GM12891 (cell line): ENCODE data around the gene GMEB2.

ENCODE experiments used
- DNase-seq: peaks from one replicate; pipeline ENCODE4 v3.0.0; 2011; ENCODE audit warnings: low spot score; ENCODE audit not compliant: insufficient read length
- FAIRE-seq: peaks from 2 replicates; lab custom pipeline; 2011; peaks lifted over from hg19 to GRCh38; lab: Jason Lieb, UNC
- PAX5 ChIP-seq: IDR thresholded peaks from 2 replicates; pipeline ENCODE4 v1.6.1; 2011; ENCODE audit warnings: low read length, moderate library complexity, mild to moderate bottlenecking; ENCODE audit not compliant: insufficient read depth, severe bottlenecking
- POLR2A ChIP-seq: IDR thresholded peaks from 2 replicates; pipeline ENCODE4 v1.6.1; 2011; ENCODE audit warnings: low read depth, low read length, control low read depth
- POLR2AphosphoS5 ChIP-seq: IDR thresholded peaks from 2 replicates; pipeline ENCODE4 v1.6.1; 2011; ENCODE audit warnings: low read depth, low read length, control low read depth
- POU2F2 ChIP-seq: IDR thresholded peaks from 2 replicates; pipeline ENCODE4 v1.6.1; 2011; ENCODE audit warnings: low read depth, mild to moderate bottlenecking, control low read depth, low read length, moderate library complexity
- SPI1 ChIP-seq: IDR thresholded peaks from 2 replicates; pipeline ENCODE4 v1.6.1; 2011; ENCODE audit warnings: low read depth, low read length, control low read depth
- TAF1 ChIP-seq: IDR thresholded peaks from 2 replicates; pipeline ENCODE4 v1.6.1; 2011; ENCODE audit warnings: low read depth, low read length, control low read depth

Gene GMEB2

DNA sequence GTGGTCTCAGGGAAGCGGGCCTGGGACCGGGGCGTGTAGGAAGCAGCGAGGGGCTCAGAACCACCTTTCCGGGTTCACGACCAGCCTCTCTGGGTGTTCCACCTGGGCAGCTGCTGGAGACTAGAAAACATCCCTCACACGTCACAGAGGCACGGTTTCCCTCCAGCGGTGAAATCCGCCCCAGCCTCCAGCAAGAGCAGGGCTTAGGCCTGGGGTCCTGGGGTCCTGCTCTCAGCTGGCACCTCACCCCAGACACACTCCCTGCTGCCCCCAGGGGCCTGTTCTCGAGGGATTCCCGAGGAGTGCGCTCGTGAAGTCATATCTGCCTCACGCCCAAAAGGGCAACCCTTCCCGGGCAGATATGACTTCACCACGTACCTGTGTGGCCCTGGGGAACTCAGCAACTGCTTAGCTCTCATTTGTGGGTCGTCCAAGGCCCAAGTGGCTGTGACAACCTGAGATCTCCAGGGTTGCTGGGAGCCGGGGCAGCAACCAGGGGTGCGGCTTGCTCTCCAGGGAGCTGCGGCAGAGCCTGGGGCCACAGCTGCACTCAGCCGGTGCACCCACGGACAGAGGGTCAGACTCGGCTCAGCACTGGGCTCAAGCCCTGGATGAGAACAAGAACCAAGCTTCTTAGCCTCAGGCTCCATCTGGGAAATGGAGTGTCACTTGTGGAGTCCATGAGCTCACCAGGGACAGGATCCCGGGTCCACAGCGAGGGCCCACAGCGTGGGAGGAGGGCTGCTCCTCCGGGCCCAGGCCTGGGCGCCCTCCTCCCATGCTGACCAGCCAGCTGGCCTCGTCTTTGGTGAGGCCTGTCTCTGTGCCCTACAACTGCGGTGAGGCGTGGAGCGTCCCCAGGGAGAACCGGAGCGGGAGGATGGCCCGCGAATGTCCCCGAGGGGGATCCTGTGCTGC, 72.3 kb downstream of the GMEB2 start:
- FAIRE-seq (peak; percentile 92), DNase-seq (no peak)
- no peak for TF ChIP-seq POLR2AphosphoS5
- TF ChIP-seq POU2F2, result no peak
- TF ChIP-seq PAX5, result no peak
- TF ChIP-seq SPI1, result no peak
- no peak for TF ChIP-seq TAF1
- TF ChIP-seq POLR2A, result no peak

DNA sequence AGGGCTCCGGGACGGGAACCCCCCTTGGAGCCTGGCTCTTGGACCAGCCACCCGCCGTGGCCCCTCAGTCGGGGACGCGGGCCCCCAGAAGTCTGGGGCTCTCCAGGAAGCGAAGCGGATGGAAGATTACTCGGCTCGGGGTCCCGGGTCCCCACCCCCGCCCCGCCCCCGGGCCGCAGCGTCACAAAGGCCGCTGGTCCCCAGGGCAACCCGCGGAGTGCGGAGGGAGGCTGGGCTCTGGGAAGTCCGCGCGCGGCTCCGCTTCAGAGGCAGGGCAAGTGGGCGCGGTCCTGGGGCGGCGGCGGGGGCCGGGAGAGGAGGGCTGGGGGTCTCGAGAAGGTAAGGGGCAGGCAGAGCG, 73.0 kb downstream of the GMEB2 start, which contains the start of gene FNDC11:
FNDC11 (plus strand) TSS at position 227 of the 358 bp plus-strand sequence. CDS start 1,505 bp downstream, outside the sequence.
- no peak for FAIRE-seq
- no peak for TF ChIP-seq SPI1
- TF ChIP-seq TAF1, result no peak
- TF ChIP-seq PAX5, result no peak
- no peak for TF ChIP-seq POLR2AphosphoS5
- no peak for TF ChIP-seq POLR2A
- TF ChIP-seq POU2F2, result no peak
- no peak for DNase-seq

DNA sequence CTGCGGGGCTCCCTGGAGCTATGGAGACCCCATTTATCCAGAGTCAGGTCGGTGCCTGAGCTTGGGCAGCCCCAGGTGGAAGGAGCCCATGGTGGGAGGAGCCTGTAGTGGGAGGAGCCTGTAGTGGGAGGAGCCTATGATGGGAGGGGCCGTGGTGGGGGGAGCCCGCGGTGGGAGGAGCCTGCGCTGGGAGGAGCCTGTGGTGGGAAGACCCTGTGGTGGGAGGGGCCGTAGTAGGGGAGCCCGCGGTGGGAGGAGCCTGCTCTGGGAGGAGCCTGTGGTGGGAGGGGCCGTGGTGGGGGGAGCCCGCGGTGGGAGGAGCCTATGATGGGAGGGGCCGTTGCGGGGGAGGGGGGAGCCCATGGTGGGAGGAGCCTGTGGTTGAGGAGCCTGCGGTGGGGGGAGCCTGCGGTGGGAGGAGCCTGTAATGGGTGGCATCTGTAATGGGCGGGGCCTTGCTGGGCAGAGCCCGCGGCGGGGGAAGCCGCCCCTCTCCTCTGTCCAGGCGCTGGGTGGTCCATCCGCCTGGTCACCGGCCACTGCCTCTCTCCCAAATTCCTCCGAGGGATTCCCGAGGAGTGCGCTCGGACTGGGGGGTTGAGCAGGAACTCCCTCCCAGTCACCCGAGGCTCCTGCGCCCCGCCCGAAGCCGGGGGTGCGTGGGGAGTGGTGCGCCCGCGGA, 73.5 kb downstream of the GMEB2 start:
- peak; percentile 71 for DNase-seq
- TF ChIP-seq POU2F2 (no peak), SPI1 (no peak), TAF1 (no peak), POLR2A (no peak), PAX5 (no peak), POLR2AphosphoS5 (no peak)
- FAIRE-seq, result peak; percentile 97

DNA sequence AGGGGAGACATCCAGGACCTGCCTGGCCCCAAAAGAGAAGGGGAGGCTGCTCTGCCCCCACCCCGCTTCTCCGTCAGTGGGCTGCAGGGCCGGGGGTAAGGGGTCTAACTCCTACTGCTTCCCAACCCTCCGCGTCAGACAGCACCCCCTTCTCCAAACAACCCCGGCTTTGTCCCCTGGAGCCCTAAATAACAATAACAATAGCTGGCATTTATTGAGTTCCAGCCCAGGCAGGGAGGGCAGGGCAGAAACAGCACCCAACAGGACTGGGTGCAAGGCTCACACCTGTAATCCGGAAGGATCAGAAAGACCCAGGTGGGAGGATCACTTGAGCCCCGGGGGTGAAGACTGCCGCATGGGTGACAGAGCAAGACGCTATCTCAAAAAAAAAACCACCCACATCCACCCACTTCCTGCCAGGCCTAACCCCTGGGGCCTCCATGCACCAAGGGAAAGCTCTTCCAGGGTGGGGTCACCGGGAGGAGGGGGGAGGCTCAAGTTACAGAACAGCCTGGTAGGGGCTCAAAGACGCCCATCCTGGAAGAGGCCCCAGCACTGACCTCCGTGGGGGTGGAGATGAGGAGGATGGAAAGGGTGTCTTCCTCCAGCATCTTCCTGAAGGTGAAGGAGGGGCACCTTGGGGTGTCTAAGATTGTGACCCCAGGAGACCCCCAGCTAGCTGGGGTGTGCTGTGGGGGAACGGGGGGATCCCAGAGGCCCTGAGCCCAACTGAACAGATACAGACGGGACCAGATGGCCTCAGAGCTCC, 74.2 kb downstream of the GMEB2 start:
- FAIRE-seq (peak; percentile 89), DNase-seq (peak; percentile 64)
- TF ChIP-seq POLR2A (no peak), POLR2AphosphoS5 (no peak), POU2F2 (no peak), PAX5 (peak; percentile 71), TAF1 (no peak), SPI1 (peak; percentile 36)

DNA sequence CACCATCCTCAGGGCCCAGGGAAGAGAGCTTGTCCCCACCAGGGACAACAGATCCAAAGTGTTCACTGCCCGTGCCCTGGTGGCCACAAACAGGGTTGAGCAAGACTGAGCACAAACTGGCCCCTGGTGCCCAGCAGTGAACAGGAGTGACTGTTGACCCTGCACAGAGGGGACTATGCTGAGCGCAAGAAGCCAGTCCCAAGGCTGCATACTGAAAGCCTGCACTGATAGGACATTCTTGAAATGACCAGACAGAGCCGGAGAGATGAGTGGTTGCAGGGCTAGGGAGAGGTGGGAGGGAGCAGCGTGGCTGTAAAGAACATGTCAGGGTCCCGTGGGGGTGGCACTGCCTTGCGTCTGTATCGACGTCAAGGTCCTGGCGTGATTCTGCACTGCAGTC, 75.8 kb downstream of the GMEB2 start:
- no peak for FAIRE-seq
- DNase-seq, result no peak
- TF ChIP-seq POU2F2 (no peak), POLR2A (no peak), TAF1 (no peak), PAX5 (no peak), POLR2AphosphoS5 (no peak), SPI1 (no peak)

DNA sequence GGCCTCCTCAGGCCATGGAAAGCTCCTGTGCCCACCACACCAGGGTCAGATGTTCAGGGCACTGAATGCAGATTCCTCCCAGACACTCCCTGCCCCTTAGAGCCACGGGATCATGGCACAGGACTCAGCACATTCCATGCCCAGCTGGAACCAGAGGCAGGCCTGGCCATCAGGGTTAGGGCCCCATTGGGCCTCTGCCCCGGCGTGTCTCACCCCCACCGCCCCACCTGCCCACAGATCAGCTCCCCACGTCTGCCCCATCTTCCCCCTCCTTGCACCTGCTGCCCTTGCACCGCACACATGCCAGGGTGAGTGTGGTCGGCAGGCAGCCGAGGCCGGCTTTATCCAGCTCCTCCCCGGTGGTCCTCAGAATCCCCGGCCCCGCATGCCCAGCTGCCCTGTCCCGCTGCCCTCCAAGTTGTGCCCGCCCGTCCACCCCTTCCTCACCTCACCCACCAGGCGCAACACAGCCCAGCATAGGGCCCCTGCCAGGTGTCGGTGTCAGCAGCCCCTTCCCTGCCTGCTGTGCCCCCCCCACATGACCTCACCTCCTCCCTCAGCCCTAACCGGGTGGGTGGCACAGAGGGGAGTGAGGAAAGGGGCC, 77.1 kb downstream of the GMEB2 start:
- DNase-seq (no peak), FAIRE-seq (no peak)
- TF ChIP-seq TAF1, result no peak
- TF ChIP-seq SPI1, result no peak
- no peak for TF ChIP-seq POLR2AphosphoS5
- no peak for TF ChIP-seq POLR2A
- TF ChIP-seq PAX5, result no peak
- no peak for TF ChIP-seq POU2F2

DNA sequence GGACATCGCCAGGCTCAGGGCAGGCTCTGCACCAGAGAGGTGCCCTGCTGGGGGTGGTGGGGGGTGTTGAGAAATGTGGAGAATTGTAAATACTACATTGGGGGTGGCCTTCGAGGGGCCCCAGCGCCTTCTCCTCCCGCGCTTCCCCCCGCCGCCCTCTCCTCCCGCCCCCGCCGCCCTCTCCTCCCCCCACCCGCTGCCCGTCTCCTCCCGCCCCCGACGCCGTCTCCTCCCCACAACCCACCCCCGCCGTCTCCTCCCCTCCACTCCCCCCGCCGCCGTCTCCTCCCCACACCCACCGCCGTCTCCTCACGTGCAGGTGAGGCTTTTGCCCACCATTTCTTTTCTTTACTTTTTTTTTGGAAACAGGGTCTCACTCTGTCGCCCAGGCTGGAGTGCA, 77.9 kb downstream of the GMEB2 start:
- FAIRE-seq (no peak), DNase-seq (no peak)
- TF ChIP-seq PAX5, result no peak
- TF ChIP-seq POLR2A, result no peak
- no peak for TF ChIP-seq SPI1

DNA sequence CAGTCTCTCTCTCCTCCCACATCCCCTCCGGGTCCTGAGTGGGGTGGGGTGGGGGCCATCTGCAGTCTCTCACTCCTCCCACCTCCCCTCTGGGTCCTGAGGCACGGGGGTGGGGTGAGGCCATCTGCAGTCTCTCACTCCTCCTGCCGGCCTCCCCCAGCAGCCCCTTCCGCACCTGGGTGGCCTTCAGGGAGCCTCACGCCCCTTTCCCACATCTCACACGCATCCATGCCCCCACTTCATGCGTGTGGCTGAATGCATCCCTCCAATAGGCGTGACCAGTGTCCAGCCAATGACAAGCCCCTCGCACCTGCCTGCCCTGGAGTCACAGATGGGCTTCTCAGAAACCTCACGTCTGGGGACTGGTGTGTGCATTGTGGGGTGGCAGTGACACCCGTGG, 78.4 kb downstream of the GMEB2 start:
- FAIRE-seq, result no peak

More for the DNA sequence above, 78.4 kb downstream of the GMEB2 start:
- TF ChIP-seq TAF1 (no peak), PAX5 (no peak), POU2F2 (no peak)
- DNase-seq, result no peak
